NCI-H526 treated with DMSO at 0.1 percent for 48 hours (cell line): Measurements from ENCODE around the gene TXNDC2.

ENCODE experiments used
- DNase-seq: peaks from one replicate; lab custom pipeline; 2025; lab: John Stamatoyannopoulos, UW

Gene TXNDC2

DNA sequence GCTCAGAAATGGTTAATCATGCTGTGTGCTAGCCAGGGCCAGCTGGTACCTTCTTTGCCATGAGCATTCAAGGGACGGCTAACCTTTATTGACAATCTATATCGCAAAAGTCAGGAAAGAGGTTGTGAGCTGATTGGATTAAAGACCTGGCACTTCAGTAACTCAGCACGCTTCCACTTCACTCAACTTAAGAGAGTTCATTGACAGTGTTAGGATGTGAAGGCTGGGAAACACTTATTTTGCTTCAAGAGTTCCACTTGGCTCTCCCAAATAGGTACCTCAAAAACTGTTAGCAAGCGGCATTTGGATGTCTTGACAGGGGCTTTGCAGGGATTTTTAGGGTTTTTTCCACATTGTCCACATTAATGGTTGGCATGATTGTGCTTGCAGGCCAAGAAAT, 25.1 kb upstream of the TXNDC2 start:
- DNase-seq: no peak

DNA sequence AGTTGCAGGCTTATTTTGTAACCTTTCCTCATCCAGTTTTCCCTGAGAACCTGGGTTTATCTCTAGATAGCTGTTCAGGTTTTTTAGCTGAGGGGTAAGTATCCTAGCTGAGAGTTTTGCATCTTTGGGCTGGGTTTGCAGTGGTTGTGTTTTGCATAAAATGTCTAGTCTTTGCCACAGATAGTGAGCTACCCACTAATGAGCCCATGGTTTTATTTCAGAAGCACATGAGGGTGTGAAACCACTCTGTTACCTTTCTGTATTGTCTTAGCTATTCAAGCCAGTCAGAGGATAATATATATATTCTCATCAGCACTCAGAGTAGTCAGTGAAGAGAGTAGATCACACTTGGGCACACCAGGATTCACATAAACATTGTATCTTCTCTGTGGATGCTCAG, 24.6 kb upstream of the TXNDC2 start:
- DNase-seq: no peak

DNA sequence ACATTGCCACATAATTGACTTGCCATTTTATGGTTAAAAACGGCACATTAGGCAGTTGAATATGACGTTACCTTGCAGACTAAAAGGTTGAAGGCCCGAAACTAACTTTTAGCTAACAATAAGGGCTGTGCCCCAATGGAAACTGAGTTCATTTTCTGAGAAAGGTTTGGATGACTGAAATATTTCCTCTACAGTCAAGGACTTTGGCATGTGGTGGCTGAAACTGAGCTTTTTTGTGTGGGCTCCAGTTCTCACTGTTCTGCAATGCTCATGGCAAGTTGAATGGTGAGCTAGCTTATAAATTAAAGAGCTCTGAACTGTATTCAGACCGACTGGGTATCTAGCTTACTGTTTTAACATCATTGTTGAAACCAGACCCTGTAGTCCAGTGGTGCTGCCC, 23.8 kb upstream of the TXNDC2 start:
- DNase-seq: no peak

DNA sequence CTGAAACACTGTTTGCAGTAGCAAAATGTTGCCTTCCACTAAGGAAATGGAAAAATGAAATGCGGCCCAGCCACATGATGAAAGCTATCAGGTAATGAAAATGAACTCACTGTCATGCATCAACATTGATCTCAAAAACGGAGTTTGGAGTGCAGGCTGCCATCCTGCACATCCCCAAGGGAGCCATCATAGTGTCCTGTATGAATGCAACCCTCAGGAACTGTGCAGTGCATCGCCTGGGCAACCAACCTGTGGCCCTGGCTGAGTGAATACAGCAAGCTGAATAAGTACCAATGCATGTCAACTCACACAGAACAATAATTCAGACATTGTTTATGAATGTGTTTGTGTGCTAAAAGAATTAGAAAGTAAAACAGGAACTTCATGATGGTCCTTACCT, 23.1 kb upstream of the TXNDC2 start:
- DNase-seq: no peak

DNA sequence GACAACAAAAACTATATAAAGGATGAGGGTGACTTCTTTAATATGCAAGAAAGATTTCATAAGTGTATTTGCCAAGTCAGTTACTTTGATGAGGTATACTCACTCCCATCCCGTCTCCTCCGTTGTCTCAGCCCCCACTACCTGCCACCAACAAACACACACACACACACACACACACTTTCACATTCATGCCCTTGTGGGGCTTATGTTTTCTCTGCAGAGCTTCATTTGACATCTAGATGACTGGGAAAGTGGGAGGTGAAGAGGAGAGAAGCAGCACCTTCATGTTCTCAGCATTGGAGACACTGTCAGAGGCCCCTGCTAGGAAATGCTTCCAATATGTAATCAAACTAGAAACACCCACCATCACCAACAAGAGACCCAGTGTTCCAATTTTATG, 22.5 kb upstream of the TXNDC2 start:
- DNase-seq: no peak

DNA sequence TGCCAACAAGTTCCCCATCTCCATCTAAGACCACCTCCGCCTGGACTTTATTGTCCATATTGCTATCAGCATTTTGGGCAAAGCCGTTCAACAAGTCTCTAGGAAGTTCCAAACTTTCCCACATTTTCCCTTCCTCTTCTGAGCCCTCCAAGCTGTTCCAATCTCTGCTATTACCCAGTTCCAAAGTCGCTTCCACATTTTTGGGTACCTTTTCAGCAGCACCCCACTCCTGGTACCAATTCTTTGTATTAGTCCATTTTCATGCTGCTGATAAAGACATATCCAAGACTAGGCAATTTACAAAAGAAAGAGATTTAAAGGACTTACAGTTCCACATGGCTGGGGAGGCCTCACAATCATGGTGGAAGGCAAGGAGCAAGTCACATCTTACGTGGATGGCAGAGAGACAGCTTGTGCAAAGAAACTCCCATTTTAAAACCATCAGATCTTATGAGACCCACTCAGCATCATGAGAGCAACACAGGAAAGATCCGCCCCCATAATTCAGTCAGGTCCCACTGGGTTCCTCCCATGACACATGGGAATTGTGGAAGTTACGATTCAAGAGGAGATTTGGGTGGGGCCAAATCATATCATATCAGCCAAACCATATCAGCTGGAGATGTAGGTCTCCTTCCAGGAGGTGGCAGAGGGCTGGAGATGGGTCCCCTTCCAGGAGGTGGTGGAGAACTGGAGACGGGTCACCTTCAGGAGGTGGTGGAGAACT, 19.8 kb upstream of the TXNDC2 start:
- DNase-seq: no peak

DNA sequence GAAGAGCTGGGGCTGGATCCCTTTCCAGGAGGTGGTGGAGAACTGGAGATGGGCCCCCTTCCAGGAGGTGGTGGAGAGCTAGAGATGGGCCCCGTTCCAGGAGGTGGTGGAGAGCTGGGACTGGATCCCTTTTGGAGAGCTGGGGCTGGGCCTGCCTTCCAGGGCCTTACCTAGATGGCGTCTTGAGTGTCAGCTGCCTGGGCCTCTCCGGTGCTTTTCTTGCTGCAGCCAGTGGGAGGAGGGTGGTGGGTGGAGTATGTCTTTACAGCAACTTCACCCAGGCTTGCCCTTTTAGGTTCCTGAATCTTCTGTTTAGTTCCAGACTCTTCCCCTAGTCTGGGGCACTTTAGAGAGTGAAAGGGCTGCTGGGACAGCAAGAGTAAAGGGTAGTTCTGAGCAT, 19.1 kb upstream of the TXNDC2 start:
- DNase-seq: no peak

DNA sequence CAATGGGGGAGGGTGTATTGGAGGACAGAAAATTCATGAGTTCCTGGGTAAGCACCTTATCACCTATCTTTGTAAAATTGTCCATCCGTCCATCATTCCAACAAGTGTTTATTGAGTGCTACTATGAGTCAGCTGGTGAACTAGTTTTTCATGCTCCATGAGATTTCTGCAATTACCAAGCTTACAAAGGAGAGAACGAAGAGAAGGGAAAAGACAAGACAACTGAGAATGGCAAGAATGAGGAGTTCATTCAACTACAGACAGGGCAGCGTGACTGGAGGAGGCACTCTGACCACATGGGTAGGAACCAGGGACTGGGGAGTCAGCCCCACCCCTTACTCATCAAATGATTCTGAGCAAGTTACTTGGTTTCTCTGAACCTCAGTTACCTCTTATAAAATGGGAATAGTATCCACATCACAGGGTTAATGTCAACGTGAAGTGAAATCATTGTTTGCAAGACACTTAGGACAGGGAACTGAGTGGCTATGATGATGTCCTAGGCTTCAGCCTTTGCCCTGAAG, 18.6 kb upstream of the TXNDC2 start:
- no peak for DNase-seq

DNA sequence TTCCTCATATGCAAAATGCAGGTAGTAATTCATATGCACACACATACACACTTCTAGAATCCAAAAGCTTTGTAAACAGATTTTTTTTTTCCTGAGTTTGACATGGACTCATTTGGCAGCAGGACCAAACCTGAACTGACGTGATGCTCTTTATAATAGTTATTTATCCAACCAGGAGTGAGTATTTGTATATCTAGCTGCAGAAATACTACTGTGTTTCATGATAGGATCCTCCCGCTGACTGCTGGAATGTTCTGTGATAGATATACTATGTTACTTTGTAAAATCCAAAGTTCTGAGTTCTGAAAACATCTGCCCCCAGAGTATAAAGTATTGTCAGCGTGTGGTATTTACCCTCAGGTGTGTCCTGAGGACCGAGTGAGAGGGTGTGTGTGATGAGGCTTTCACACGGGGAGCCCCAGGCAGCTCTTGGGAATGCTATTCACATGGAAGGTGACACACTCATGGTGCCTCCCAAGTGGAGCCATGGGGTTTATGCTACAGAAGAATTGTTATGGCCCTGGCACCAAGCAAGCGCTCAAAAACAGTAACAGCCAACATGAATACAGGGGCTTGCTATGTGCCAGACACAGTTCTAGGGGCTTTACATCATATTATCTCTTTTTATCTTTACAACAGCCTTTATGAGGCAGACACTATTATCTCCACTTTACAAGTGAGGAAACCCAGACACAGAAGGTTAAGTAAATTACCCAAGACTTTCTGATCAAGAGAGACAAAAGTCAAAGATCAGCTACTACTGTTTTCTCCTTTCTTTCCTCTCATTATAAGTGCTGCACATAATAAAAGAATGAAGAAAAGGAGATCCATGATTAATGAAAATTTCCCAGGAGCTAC, 16.7 kb upstream of the TXNDC2 start:
- DNase-seq: no peak

DNA sequence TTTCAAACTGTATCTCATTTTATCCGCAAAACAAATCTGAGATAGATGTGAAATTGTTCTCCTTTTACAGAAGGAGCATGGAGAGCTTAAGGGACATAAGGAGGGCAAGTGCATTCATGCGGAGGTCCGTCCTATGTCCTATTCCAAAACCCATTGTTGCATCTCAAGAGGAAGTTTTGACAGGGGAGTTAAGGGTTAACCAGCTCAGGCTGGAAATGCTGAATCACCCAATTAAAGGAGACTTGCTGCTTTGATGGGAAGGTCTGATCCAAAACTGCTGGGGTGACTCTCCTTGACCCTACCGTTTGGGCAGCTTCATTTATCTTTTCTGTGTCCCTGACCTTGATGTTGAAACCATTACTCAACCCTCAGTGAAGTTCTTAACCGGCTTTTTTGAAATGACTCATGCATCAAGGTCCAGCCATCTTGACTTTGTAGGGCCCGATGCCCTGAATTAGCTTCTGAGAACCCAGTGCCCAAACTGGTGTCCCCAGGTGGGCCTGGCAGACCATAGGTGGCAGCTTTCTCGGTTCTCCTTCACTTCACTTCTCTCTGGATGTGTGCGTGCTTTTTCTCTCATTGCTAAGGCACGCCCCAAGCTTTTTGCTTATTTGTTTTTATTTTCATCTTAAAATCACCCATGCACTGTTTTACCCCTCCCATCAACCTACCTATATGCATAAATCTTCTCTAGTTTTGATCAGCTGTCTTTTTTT, 15.9 kb upstream of the TXNDC2 start:
- DNase-seq: no peak

DNA sequence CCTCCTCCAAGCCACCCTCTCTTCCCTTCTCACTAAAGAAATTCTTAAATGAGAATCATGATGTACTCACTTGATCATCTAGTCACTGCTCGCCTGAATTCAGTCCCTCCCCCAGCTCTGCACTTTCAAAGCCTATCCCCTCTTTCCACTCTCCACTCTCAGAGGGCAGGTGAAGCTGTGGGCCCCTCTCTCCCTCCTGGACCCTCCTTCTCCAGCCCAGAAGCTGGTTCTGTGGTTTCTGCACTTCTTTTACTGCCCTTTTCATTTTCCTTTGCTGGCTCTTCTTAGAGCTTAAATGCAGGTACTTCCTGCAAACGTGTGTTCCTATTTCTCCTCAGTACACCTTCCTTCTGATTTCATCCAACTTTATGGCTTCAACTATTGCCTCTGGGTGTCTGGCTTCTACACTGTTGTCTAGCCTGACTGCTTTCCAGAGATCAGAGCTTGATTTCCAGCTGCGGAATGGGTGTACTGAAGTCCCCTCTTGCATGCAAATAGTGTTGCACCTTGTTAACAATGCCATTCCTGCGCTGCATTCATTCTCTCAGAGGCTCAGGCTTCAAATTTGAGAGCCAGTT, 15.3 kb upstream of the TXNDC2 start:
- no peak for DNase-seq

DNA sequence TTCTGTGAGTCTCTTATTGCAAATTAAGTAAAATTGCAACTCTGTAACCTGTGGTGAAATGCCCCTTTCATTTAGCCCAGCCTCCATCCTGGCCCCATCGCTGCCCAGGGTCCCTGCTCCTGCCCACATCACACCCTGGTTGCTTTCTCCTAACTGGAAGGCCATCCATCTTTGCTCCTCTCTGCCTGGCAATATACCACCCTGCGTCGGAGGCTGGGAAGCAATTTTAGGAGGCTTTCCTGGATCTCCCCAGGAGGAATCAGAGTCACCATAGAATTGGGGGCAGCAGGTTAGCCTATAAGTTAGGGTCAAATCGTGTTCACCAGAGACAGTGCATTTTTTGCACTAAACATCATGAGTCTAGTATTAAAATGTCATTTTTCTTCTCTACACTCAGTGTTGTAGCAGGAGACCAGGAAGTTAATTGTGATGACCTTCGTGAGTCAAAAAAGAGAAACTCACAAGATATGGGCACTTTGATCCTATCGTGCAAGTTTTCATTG, 14.5 kb upstream of the TXNDC2 start:
- DNase-seq: no peak

DNA sequence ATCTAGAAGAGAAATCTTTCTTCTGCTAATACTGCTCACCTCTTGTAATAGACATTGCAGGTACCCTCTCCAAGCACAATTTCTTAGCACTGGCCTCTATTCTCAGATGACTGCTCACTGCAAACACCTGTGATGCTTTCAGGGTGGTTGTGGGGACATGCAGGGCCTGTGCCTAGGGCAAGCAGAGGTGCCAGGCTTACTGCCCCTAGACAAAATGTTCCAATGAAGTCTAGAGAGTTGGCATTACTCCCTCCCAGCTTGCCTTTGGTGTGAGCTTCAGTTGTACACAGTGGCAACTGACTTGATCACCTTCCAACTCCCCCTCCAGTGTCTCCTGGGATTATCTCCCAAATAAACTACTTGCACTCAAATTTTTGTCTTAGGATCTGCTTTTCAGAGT, 12.9 kb upstream of the TXNDC2 start:
- DNase-seq: no peak

DNA sequence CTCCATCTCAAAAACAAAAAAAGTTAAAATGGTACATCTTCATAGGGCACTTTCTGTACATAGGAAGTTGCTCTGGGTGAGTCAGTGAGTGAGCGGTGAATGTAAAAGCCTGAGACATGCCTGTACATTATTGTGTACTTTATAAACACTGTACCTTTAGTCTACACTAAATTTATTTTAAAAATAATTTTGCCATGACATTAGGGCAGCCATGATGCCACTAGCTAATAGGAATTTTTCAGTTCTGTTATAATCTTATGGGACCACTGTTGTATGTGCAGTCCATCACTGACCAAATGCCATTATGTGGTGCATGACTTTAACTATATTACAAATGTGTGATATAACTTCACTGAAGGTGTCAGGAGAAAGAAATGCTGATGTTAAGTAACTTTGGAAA, 11.0 kb upstream of the TXNDC2 start:
- DNase-seq: no peak

DNA sequence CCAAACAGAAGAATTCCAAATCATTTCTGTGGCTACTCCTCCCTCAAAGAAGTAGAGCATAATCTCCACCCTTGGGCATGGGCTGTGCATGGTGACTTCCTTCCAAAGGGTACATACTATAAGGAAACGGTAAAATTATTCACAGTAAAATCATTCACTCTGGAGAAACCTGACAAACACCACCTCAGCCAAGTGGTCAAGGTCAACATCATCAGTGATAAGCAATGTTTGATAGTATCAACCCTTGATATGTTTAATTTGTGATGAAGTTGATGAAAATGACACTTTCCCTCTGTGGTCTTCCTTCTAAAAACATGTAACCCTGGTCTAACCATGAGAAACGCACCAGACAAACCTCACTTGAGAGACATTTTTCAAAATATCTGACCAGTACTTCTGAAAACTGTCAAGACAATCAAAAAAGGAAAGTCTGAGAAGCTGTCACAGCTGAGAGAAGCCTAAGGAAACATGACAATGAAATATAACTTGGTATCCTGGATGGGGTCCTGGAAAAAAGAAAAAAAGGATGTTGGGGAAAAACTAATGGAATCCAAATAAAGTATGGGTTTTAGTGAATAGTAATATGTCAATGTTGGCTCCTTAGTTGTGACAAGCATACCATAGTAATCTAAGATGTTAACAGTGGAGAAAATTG, 9.4 kb upstream of the TXNDC2 start:
- DNase-seq: no peak

DNA sequence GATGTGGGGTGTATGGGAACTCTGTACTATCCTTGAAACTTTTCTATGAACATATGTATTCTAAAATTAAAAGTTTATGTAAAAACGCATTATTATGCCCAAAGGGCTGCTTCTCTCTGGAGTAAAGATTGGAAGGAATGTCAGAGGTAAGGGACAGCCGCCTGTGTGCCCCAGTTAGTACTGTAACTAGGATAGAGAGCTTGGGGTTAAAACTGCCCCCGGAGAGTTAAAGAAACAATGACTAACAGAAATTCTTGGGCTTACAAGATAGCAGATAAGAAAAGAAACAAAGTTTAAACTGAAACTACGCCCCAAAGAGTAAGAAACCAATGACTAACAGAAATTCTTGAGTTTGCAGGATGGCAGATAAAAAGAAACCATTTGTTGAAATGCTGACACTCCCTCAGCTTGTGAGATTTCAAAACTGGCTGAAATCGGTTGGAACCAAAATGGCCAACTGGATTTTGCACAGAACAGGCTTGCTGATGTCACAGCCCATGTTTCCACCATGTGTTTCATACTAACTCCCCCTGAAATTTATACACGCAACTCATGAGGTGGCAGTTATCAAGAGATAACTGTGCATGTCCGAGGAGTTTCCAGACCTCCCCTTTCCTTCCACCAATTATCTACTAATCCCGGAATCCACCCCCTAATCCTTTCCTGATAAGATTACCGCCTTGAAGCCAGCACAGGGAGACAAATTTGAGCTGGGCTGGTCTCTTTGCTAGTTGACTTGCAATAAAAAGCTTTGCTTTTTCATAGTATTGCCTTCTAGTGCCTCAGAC, 8.7 kb upstream of the TXNDC2 start:
- DNase-seq: no peak

DNA sequence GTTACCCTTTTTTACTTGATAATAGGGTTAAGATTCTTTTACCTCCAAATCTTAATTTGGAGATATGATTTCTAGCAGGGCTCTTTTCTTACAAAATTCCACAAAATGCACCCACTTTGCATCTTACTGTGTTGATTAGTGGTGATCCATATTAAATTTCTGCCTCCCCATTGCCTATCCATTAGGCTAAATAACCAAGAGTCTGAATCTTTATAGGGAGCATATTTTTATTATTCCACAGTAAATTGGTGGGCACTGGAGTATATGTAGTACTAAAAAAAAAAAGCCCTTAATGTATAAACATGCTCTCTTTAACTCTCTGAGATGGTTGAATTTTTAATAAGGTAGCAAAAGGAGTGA, 8.1 kb upstream of the TXNDC2 start:
- no peak for DNase-seq

DNA sequence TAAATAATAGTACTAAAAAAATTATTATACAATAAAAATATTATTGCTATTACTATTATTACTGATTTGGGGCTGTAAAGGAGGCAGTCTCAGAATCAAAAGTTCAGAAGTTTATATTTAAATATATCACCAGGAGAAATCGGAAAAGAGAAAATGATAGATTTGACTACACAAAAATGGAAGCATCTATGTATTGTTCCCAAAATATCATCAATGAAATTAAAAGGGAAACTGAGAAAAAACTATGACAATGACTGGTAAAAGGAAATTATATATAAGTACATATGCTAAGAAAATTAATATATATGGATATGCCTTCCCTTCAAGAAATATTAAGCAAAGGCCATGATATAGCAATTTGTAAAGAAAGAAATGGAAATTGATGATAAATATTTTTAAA, 7.7 kb upstream of the TXNDC2 start:
- no peak for DNase-seq

DNA sequence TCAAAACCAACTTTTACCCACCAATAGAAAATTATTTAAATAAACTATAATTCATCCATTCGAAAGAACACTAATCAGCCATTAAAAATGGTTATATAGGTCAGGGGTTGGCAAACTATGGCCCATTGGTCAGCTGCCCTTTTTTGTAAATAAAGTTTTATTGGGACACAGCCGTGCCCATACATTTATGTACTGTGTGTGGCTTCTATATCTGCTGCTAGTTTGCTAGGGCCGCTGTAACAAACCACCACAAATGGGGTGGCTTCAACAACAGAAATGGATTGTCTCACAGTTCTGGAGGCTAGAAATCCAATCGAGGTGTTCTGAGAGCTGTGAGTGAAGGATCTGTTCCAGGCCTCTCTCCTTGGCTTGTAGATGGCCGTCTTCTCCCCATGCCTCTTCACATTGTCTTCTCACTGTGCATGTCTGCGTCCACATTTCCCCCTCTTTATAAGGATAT, 7.0 kb upstream of the TXNDC2 start:
- DNase-seq: no peak

DNA sequence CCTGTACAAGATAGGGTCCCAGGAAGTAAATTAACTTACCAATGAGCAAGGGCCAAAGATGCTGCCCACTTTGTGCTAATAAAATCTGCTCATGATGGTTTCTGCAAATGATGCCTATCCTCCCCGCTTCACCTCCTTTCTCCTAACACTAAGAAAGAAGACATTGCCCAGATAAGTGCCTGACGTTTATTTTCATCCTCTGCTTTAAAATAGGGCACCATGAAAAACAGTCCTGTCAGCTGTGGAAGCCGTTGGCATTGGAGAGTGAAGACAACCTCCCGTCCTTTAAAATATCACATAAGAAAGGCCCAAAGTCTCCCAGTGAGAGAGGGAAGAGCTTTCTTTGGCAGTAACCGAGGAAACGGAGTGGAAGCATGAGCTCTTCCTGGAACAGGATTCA, 1.7 kb upstream of the TXNDC2 start:
- no peak for DNase-seq
